NCI-H774 (cell line): ENCODE data around the gene SLC6A8.
A peak's percentile ranks its signal among the peaks of the same experiment; 100 is the strongest.

ENCODE experiments used
- DNase-seq: peaks from one replicate; lab custom pipeline; 2025; lab: John Stamatoyannopoulos, UW

Gene SLC6A8

GRCh38 chrX:153648358-153649177, 39.2 kb upstream of the SLC6A8 start:
- DNase-seq: no peak

DNA sequence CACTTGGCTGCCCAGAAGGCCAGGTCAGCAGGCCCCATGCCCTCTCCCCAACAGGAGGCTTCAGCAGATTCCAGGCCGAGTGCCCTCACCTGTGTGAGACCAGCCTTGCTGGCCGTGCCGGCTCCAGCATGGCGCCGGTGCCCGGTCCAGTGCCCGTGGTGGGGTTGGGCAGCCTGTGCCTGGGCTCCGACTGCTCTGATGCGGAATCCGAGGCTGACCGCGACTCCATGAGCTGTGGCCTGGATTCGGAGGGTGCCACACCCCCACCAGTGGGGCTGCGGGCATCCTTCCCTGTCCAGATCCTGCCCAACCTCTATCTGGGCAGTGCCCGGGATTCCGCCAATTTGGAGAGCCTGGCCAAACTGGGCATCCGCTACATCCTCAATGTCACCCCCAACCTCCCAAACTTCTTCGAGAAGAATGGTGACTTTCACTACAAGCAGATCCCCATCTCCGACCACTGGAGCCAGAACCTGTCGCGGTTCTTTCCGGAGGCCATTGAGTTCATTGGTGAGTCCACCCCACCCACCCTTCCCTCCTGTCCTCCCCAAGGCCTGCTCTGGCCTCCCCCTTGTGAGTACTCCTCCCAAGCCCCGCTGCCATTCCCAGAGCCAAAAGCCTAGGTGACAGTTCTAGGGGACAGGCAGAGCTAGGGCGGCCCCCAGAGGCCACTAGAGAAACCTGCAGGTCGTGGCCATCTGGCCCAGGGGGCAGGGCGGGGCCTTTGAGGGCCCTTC, 38.4 kb upstream of the SLC6A8 start:
- DNase-seq: peak; percentile 33

DNA sequence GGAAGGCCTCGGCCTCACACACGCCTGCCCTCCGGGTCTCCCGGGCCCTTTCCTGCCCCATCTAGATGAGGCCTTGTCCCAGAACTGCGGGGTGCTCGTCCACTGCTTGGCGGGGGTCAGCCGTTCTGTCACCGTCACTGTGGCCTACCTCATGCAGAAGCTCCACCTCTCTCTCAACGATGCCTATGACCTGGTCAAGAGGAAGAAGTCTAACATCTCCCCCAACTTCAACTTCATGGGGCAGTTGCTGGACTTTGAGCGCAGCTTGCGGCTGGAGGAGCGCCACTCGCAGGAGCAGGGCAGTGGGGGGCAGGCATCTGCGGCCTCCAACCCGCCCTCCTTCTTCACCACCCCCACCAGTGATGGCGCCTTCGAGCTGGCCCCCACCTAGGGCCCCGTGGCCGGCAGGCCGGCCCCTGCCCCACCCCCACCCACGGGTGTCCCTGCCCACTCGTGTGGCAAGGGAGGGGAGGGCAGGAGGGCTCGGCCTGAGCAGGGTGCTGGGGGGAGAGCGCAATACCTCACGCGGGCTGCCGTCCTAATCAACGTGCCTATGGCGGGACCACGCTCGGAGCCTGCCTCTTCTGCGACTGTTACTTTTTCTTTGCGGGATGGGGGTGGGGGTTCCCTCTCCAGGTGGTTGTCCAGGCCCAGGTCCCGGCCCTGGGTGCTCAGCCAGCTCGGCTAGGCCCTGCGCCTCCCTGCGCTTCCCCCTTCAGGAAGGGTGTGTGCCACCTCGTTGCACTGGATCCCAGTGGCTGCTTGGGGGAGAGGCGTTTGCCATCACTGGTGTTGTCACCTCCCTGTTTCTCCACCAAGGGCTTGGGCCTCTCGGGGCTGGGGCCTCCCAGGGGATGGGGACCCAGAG, 37.6 kb upstream of the SLC6A8 start:
- no peak for DNase-seq

DNA sequence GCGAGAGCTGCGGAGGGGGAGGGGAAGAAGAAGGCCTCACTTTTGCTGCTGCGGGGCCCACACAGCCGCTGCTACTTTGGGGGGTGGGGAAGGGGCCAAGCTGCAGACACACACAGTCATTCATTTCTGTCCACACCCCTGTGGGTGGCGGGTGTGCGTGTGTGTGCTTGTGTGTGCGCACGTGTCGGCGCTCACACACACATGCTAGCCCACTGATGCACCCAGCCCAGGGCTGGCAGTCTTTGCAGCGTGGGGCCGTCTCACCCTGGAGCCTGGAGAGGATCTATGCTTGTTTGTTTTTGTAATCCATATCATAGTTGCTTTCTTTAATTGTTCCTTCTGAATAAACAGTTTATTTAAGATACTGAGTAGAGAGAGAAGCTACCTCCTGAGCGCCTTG, 36.8 kb upstream of the SLC6A8 start:
- no peak for DNase-seq

DNA sequence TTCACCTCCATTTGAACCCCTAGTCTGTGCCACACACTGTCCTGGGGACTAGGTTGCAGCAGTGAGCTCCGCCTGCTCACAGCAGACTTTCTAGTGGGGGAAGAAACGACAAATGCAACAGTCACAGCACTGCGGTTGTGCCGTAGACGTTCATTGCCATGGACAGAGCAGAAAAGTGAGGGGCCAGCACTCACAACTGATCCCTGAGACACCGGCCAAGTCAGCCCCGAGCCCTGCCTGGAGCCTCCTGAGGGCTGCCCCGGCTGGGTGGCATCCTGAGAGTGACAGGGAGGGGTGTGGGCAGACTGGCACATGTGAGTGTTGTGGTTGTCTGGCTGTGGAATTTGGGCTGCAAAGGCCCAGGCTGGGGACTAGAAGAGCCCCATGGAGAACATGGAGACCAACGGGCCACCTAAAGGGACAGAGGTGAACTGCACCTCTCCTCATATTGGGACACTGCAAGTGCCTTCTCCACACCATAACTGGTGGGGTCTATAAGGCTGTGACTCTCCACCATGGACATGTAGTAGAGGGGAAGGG, 36.1 kb upstream of the SLC6A8 start:
- DNase-seq: no peak

- no peak for DNase-seq
These were observed 34.2 kb upstream of the SLC6A8 start for GRCh38 chrX:153653556-153653955.

GRCh38 chrX:153657161-153657560, 30.6 kb upstream of the SLC6A8 start:
- no peak for DNase-seq

DNA sequence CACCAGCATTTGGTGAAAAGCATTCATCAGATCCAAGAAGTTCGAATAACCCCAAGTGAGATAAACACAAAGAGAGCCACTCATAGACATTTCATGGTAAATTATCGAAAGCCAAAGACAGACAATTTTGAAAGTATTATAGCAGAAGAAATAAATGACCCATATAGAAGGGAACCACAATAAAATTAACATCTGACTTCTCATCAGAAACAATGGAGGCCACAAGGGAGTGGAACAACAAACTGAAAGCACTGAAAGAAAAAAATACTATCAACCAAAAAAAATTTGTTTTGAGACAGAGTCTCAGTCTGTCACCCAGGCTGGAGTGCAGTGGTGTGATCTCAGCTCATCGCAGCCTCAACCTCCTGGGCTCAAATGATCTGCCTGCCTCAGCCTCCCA, 28.5 kb upstream of the SLC6A8 start:
- DNase-seq: no peak

DNA sequence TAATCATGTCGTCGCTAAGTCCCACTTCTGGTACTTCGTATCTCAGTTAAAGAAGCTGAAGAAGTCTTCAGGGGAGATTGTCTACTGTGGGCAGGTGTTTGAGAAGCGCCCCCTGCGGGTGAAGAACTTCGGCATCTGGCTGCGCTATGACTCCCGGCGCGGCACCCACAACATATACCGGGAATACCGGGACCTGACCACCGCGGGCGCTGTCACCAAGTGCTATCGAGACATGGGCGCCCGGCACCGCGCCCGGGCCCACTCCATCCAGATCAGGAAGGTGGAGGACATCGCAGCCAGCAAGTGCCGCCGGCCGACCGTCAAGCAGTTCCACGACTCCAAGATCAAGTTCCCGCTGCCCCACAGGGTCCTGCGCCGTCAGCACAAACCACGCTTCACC, 25.5 kb upstream of the SLC6A8 start:
- DNase-seq: no peak

DNA sequence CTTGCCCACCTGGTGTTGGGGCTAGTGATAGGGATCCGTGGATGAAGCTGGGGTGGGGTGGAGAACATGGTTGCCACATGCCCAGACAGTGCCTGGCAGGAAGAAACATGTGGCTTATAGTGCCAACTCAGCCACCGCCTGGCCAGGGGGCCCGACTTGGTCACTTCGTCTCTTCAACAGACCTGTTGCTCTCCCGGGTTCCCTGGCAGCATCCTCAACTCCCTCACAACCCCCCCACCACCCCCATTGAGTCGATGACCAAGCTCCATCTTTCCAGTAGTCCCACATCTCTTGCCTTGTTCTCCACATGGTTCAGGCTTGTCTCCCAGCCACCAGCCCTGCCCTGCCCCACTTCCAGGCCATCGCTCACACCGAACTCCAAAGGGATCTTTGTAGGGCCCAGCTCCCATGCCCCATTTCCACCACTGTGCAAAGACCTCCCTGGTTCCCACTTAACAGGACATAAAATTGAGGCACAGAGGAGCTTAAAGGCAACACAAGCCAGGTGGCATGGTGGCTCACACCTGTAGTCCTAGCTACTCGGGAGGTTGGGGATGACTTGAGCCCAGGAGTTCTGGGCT, 21.9 kb upstream of the SLC6A8 start:
- DNase-seq: no peak

DNA sequence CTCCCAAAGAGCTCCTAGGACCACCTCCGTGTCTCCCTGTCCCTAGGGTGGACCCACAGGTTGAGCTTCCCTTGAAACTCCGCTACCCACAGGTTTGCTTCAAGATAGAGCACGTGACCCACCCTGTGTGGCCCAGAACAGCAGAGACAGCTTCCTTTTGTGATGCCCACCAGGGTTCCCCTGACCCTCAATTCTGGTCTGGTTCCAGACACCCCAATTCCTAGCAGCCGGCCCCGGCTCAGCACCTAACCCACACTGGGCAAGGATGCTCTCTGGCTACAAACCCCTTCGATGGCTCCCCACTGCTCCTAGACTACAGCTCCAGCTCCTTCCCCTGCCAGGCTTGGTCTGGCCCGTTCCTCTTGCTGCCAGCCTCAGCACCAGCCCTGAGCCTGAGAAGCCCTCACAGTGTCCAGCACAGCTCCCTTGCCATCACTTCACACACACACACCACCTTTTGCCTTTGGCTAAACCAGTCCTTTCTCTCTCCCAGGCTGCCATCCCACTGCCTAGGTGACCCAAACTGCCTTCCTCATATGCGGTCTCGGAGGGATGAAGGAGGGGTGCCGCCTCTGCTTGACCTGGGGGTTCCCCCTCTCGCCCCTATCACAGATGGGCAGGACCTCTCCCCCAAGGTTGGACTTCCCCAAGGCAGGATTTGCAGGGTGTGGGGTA, 20.3 kb upstream of the SLC6A8 start:
- no peak for DNase-seq

GRCh38 chrX:153667956-153668396, 19.8 kb upstream of the SLC6A8 start:
- peak; percentile 19 for DNase-seq

DNA sequence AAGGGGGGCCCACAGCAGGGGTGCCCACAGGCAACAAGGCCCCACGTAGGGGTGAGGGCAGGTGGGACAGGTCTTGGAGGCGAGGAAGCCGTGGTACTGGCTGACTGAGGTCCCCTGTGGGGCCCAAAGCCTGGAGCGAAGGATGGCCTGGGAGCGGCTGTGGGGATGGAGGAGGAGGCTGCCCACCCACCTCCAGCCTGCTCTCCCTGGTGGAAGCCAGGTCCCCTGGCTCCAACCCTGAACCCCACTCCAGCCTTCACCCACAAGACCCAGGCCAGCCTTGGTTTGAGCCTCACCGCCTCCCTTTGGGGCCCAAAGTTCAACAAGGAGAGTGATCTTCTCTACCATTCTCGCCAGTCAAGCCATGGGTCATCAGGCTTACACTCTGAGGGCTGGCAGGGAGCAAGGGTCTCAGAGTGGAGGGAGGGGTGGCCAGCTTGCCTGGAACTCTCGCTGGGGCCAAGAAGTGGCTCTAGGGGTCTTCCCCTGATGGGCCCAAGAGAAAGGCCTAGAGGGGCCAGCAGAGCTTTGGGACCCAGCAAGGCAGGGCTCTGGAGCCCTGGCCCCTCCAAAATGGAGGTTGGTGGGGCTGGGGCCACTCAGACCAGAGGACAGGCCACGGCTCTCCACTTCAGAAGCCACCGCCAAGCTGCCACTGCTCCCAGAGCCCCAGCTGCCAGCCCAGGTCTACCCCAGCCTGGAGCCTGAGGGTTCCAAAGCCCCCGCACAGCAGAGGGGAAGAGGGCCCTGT, 19.1 kb upstream of the SLC6A8 start:
- no peak for DNase-seq

DNA sequence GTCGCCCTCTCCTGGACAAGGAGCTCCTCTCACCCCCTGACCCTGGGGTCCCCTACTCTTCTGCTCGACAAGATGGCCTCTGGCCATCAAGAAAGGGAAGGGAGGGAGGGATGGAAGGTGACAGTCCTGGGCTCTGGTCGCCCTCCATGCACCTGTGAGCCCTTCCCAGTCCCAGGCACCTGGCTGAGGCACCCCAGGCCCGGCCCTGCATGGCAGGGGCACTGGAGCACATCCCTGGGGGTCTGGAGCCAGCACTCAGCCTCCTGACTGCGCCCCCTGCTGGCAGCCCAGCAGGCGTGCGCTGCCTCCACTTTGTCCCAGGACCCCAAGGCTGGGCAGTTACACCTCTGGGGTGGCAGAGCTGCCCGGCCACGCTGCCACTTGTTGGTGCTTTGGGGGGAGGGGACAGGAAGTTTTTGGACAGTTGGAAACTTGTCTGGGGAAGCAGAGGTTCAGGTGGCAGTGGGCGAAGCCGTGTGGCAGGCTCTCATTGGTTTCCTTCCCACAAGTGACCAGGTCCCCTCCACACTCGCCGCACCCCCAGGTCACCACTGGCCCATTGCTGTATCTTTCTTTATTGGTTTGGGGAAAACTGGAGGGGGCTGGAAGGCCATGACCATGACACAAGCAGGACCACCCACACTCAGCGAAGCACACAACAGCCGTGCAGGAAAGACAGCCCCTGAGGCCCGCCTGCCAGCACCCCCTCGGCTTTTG, 18.4 kb upstream of the SLC6A8 start:
- no peak for DNase-seq

GRCh38 chrX:153669901-153670731, 17.6 kb upstream of the SLC6A8 start:
- no peak for DNase-seq

DNA sequence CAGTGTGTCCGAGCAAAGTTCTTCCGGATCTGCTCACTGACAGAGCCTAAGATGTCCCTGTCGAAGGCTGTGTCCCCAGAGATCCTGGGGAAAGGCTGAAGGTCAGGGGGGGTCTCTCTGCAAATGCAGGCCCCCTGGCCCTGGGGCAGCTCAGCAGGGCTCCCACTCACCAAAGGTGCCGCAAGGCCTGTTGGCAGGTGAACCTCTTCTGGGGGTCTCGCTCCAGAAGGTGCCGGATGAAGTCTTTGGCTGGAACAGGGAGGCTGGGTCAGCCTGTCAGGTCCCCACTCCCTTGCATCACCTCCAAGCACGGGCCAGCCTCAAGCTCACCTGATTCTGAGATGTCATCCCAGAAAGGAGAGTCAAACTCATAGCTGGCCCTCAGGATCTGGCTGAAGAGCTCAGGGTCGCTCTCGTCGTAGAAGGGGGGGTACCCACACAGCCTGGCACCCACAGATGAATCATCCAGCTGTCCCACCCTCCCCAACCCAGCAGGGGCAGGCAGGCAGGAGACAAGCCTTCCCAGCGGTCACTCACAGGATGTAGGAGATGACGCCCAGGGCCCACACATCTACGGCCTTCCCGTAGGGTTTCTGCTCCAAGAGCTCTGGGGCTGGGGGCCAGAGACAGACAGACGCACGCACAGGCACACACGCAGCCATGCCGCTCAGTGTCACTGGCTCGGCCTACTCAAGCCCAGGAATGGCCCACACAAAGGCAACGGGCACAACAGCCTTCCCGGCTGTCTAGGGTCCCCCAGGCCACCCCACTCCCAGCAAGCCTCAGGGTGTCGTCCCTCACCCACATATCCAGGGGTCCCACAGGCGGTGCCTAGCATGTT, 16.8 kb upstream of the SLC6A8 start:
- no peak for DNase-seq

- DNase-seq: no peak
These were observed 15.9 kb upstream of the SLC6A8 start for GRCh38 chrX:153671589-153672530.
